Left ventricle myocardium superior (tissue), 1 donor: ENCODE measurements around the gene MEGF9. TPM values are rescaled to one million over a fixed set of nuclear protein-coding genes. Genes with fewer than 3 reads are reported as not detected.

ENCODE experiments used
- ATAC-seq: fragments of 200-7000 bp; cut with Tn5 transposase; one replicate; pipeline ENCODE4 v1.9.1; 2020; ENCODE audit warnings: mild to moderate bottlenecking, moderate library complexity
- DNase-seq: peaks from one replicate; pipeline ENCODE4 v3.0.0-alpha.2; 2020
- intact Hi-C: fragments of 100-400 bp; cut with micrococcal nuclease; formaldehyde crosslinking; loops from one replicate; pipeline ENCODE4 v1.11.0; 2022
- total RNA-seq: library from RNA; stranded (reverse); fragmentation: NEBNext Ultra II Directional; extraction: Animal tissue kit (Norgen Biotek cat#: 25700); gene quantifications from one replicate; pipeline ENCODE4 v1.2.1, GENCODE V29; 2021
- donor health status: DM: no; HTN: yes; CAD: no; lungs with severe emphysema.

MEGF9 gene
- total RNA-seq, 1 donor from 2014 or later: 32.8 TPM

DNA sequence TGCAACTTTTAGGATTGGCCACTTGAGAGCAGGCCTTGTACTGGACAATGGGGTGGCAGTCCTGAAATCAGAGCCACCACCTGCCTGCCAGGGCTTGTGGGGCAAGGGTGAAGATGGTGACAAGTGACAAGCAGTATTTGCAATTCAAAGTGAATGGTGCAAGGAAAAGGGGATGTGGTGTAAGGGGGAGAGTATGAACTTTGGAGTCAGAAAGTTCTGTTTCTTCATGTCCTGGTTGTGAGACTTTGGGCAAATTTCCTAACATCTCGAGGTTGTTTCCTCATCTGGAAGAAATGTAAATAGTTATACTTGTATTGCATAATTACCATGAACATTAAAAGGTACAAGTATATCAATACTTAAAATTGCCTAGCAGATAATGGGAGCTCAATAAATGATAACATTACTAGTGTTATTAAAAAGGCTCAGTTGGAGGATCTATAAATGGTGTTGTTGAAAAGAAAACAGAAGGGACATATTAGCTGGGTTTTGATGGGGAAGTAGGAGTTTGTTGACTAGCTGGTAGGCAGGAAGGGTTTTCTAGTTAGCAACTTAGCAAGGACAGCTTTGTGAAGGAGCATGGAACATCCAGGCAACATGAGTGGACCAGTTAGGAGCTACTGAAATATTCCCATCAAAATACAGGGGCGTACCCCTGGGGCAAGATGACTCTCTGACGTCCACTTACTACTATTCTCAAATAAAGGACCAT lies 21.3 kb upstream of the MEGF9 start:
- intact Hi-C loops: no loop called here
- peak; percentile 35 for ATAC-seq
- no peak for DNase-seq

DNA sequence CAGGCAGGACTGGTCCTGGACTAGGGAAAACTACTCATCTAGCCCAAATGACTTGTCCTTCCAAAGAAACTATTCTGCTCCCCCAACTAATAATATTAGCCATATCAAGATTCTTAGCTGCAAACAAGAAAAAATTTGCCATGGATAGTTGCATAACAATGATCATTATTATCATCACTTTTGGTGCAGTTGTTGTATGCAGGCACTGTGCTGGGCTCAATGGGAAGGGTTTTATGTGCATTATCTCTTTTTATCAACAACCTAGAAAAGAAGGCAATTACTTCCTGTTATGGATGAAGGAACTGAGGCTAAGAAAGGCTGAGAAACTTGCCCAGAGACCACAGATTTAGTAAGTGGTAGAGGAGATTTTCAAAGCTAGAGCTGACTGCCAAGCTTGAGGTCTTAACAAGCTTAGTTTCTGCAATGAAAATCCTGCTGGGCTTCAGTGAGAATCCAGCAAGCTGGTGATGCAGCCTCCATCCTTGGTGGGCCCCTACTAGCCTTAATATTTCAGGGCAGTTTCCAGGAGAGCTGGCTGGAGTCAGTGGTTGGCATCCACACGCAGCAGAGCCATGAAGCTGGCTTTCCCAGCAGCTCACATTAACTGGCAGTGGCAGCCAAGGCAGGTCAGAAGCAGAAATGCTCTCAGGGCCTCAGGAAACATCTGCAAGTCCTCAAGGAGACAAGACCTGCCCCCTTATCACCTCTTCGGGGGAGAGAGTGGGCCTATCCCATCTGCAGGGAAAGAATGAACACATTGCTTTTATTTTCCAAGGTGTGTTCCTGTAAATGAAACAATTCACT lies 20.5 kb upstream of the MEGF9 start:
- ATAC-seq (peak; percentile 7), DNase-seq (peak; percentile 42)
- intact Hi-C loops: no loop called here

DNA sequence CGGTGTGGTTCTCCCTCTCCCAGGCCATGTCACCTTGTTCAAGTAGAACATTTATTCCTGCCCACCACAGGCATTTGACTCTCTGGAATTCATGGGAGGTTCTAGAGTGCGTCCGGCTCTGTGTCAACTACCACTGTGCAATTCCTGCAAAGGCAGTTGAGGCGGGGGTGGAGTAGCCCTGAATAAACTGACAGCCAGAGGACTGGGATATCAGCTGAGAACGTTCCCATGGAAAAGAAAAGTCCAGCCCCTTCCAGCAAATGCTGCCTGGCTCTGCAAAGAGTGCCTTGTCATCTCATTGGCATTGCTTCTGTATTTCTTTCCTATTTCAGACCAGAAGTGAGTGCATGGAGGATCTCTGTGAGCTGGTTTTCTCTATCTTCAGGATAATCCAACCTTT lies 18.9 kb upstream of the MEGF9 start:
- ATAC-seq (peak; percentile 37), DNase-seq (no peak)
- intact Hi-C loops: no loop called here

DNA sequence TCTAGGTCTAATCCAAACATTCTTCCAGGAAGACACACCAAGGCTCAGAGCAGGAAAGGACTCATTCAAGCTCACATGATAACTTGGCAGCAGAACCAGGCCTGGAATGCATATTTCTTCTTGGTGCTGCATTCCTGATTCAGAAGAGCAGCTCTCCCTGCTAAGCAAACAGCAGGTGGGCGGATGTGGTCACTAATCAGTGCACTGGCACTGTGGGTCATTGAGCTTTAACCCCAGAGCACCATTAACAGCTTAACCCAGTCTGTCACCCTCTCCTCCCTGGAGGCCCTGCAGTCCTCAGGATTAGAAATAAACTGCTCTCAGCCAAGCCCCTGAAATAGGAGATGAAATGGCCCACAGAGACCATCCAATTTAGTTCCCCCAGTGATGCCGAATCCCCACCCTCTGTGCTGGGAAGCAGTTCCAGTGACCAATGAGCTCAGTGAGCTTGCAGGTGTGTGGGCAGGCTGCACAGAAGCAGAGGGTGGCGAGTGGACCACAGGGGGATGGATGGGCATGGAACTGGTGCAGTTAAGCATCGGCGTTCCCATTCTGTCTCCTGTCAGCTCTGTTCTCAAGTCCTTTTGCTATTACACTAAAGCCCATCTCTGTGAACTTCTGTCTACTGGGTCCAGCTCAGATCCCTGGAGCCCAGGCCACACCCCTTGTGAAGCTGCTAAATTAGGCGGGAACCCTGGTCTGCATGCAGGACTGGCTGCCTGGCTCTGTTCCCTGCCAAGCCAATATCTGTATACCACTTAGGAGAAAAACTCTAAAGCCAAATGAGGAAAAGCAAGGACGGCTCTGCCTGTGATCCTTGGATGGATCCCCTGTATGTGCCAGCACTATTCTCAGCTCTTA lies 16.6 kb upstream of the MEGF9 start:
- intact Hi-C loops: no loop called here
- peak; percentile 68 for DNase-seq
- ATAC-seq: peak; percentile 86

DNA sequence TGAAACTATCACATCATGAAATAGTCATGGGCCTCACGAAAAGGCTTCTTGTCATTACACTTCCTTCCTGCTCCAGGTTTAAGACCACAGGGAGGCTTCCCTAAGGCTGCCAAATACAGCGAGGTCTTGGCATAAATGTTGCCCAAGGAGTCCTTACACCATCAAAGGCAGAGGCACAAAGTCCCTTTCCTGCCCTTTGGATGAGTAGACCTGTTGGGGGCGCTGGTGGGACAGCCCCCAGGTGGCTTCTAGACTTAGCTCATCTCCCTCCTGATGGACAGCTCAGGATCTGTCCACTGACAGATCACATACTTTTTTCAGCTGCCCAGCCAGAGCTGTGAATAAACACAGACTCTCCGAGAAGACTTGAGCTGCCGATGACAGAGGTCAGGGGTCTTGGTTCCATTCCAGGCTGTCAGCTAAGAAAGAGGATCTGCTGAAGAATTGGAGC lies 15.5 kb upstream of the MEGF9 start:
- ATAC-seq: no peak
- DNase-seq: no peak
- intact Hi-C loops: no loop called here

DNA sequence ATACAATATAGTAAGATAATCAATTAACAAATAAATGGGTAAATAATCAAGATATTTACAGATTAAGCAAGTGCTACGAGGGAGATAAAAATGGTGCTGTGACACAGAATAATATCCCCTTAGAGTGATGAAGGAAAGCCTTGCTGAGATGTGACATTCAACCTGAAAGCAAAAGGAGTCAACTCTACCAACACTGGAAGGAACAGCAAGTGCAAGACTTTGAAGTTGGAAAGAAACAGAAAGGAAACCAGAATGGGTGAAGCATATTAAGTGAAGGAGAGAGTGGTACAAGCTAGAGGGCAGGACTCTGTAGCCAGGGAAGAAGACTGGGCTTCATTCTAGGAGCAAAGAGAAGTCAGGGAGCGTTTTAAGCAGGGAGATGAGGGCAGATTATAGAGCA lies 12.2 kb upstream of the MEGF9 start:
- intact Hi-C loops: no loop called here
- ATAC-seq: no peak
- no peak for DNase-seq

DNA sequence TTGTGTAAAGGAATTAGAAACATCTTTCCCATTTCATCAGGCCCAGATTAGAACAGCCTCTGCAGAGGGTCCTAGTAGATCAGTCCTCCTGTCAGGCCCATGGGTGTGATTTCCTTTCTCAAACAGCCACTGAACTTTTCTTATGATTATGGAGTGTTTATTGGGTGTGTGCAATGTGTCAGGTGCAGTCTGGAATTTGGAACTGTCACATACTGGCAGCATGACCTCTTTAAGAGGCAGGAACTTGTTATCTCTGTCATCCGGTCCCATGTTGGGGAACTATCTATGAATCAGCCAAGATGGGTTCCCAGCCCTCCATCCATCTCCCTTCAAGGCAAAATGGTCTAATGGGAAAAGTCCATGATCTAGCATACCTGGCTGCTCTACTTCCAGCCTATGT lies 11.6 kb upstream of the MEGF9 start:
- intact Hi-C loops: no loop called here

DNA sequence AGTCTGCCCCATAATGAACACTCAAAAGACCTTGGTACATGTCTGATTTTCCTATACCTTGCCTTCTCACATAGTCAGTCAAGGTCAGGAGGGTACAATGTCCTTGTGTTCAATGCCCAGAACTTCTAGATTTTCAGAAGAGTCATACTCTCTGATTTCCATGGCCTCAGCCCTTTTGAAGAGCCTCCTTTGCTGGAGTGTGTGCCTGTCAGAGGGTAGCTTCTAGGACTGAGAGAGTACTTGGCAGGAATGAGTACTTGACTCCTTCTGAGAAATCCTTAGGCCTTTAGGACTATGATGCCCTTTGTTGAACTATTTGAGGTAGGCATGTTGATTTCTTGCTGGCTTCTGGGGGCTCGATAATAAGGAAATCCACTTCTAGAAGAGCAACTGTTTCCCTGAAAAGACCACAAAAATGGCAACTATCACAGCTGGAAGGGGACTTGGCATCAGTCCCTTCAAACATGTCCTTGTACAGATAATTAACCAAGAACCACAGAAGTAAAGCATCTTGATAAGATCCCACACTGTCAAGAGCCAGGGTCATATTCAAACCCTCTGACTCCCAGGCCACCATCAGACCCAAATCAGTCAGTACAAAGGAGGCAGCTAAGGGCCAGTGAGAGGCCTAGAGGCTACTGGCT lies 10.6 kb upstream of the MEGF9 start:
- DNase-seq (no peak), ATAC-seq (no peak)
- intact Hi-C loops: no loop called here

More for the DNA sequence above, 11.6 kb upstream of the MEGF9 start:
- DNase-seq: no peak
- ATAC-seq: no peak

DNA sequence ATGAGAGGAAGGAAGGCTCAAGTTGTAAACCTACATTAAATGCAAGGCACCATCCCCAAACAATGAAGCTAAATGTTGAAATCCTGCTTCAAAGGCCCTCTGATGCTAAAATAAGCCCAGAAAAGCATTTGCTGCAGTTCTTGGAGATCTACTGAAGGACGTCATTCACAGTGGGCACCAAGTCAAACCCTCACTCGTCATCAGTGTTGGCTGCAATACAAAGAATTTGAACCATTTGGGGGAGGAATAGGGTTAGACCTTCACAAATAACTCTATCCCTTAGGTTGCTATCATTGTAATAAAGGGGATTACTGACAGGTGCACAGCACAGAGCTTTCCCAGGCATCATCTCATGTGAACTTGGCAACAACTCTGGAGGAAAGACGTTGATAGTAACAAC lies 9.3 kb upstream of the MEGF9 start:
- intact Hi-C loops: no loop called here
- ATAC-seq (no peak), DNase-seq (no peak)

DNA sequence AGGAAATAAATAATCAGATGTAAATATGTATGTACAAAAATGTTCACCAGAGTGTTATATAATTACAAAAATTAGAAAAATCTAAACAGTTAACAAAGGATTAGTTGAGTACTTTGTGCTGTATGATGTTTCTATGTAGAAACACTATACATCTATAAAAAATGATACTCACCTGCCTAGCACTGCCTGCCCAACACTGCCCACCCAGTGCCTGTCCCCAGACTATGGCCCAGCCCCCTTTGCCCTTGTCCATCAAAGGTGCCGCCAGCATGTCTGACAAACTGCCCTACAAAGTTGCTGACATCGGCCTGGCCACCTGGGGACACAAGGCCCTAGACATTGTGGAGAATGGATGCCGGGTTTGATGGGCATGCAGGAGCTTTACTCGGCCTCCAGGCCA lies 6.1 kb upstream of the MEGF9 start:
- intact Hi-C loops: no loop called here
- ATAC-seq (no peak), DNase-seq (no peak)

DNA sequence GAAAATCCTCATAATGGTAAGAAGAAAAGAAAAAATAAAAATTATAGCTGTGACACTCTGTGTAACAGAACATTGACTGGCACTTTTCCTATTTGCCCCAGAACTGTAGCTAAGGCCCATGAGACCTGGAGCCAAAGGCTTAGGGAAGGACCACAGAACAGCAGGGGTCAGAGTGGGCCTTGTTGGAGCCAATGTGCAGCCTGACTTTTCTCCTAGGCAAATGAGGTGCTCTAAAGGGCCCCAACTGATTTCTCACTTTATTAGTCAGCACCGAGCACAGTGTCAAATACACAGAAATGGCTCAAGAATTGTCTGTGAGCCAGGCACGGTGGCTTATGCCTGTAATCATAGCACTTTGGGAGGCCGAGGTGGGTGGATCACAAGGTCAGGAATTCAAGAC lies 4.0 kb upstream of the MEGF9 start:
- intact Hi-C loops: no loop called here
- ATAC-seq (no peak), DNase-seq (no peak)

DNA sequence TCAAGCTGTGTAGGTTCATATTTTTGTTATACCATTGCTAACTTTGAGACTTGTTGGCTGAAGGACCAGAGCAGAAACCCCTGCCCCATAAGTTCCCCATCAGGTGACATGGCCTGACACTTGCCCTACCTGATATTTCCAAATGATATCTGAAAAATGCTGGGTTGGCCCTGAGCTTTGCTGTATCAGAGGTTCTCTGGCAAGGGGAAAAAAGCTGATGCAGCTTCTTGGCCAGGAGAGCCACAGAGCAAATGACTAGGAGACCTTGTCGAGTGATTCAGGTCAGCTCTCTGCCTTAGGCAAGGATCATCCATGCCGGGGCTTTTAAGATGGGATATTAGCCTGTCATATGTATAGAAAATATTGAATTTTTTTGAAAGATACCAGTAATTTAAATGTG lies 2.9 kb upstream of the MEGF9 start:
- ATAC-seq: no peak
- intact Hi-C loops: no loop called here

DNA sequence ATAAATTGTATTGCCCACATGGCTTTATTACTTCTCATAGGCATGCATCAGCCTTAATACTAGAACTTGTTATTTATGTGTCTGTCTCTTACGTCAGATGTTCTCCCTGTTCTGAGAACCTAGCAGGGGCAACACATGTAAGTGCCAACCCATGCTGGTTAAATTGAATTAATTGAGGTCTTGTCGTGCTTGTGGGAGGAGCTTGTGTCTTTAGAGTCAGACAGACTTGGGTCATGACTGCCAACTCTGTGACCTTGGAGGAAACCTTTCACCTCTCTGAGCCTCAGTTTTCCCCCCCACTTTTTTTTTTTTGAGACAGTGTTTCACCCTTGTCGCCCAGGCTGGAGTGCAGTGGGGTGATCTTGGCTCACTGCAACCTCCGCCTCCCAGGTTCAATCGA lies 2.2 kb upstream of the MEGF9 start:
- no peak for DNase-seq
- intact Hi-C loops: no loop called here

More for the DNA sequence above, 2.9 kb upstream of the MEGF9 start:
- no peak for DNase-seq

DNA sequence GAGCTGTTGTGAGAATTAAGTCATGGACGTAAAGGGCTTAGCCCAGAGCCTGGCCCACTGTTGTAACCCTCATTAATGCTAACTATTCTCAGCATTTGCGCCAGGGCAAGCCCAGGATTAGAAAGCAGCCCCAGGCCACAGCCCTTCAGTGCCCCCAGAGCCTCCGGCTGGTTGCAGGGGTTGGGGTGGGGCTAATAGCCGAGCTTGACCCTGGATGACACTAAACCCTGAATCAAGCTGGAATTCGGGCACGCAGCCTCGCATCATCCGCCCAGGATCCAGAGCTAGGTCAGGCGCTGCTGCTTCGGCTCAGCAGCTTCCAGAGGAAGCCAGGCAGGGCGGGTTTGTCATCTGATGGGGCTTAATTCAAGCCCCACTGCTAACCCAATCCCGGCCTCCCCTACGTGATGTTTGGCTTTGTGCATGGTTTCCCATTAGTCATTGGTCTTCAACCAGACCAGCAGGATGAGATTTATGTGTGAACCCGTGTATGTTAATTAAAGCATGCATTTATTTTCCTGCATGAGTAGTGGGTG lies 1.2 kb upstream of the MEGF9 start:
- intact Hi-C loops: no loop called here
- peak; percentile 8 for ATAC-seq
- DNase-seq: peak; percentile 66

More for the DNA sequence above, 2.2 kb upstream of the MEGF9 start:
- no peak for ATAC-seq

DNA sequence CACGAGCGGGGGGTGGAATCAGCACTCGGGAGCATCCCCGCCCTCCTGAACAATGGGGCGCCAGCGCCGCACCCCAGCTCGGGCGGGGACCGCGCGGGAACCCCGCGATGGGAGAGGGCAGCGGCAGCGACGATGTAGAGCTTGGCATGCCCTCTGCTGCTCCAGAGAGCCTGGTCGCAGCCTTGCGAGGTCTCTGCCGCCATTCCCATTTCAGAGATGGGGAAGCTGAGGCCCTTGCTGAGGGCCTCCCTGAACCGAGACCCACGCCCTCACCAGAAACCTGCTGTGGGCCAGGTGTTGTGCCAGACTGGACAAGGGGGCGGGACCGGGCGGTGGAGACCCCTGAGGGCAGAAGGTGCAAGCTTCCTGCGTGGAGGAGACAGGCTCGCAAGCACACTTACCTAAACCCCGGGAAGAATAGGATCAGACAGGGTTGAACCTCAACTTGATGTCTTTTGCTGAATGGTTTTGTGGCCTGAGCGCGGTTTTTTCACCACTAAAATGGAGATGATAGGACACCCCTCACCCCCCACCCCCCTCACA lies 647 bp upstream of the MEGF9 start:
- DNase-seq: no peak
- intact Hi-C loops: no loop called here
- ATAC-seq: peak; percentile 0

DNA sequence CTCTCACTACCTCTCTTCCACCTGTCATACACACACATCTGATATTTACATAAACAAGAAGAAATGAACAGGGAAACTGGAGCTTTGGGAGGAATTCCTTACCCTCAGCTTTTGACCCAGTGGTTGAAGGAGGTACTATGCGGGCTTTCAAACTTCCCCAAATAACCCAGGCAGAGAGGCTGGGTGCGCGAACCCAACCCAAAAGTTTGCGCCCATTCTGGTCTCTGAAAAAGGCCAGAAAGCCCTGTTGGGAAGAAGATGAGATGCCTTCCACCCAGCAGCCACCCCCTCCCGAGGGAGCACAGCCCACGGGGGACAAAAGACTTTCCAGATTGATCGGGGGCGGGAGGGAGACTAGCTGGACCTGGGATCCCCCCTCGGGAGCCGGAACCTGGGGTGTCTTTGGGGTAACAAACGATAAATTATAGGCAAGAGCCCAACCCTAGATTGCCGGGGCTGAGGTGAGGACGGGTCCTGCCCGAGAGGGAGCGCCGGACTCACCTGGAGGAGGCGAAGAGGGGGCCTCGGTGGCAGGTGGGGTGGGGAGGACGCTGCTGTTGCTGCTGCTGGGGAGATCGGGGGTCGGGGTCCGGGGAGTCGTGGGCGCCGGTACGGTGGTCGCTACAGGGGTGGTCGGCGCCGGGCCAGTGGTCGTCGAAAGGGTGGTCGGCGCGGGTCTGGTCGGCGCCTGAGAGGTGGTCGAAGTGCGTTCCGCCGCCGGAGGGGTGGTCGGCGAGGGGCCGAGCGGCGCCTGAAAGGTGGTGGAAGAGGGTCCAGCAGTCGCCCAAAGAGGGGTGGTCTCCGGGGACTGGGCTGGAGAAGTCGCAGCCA lies 798 bp downstream of the MEGF9 start:
- DNase-seq (peak; percentile 43), ATAC-seq (no peak)
- intact Hi-C loops: no loop called here

DNA sequence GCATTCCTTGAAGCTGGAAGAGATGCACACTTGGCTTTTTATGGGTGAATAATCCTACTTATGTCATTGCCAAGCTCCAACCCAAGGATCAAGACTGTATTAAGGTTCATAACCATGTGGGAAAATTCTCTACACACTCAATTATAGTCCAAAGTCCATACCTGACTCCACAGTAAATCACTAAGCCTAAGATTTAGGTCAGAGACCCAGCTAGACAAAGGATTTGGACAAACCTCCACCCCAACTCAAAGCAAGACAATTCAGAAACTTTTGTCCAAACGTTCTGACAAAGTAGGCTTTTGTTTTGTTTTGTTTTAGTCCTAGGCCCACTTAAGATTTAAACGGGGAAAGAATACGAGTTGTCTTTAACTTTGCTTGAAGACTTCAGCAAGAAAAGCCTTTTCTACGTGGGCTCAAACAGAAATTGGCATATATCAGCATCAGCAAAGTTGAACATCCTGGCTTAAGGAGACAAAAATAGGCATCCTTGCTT lies 1.7 kb downstream of the MEGF9 start:
- no peak for ATAC-seq
- intact Hi-C loops: no loop called here
- no peak for DNase-seq
